Ammon's horn (tissue), 1 donor: ENCODE measurements around the gene NUPR2.
"Not testable (repeated sequence)": the region's sequence is repeated elsewhere in the genome, so short reads cannot be mapped to it uniquely, and the experiment has no call there.

Experiments used
- DNase-seq: peaks from one replicate; pipeline ENCODE4 v3.0.0-alpha.2; 2016; ENCODE audit warnings: low spot score

The NUPR2 gene, protein sequence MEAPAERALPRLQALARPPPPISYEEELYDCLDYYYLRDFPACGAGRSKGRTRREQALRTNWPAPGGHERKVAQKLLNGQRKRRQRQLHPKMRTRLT

DNA sequence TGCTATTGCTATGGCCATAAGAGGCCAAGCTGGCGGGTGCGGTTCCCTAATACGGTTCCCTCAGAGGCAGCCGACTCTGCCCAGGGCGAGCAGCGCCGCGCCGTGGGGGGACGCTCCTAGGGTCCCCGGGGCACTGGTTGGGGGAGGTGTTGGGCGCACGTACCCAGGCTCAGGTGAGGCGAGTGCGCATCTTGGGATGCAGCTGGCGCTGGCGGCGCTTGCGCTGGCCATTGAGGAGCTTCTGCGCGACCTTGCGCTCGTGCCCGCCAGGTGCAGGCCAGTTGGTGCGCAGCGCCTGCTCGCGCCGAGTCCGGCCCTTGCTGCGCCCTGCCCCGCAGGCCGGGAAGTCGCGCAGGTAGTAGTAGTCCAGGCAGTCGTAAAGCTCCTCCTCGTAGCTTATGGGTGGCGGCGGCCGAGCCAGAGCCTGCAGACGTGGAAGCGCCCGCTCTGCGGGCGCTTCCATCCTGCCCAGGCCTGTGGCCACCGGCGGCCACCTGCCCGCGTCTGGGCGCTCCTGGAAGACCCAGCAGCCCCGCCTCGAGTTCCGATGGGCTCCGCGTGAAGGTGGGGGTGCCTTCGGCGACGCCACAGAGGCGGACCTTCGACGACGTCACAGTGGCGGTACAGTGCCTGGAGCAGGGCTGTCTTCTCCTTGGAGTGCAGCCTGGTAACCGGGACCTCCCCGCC, at the start of gene NUPR2:
Gene NUPR2, minus strand, starts transcription at position 566 of the 687 bp plus-strand sequence. Its CDS starts 103 bp downstream, at position 463.
- no peak for DNase-seq

DNA sequence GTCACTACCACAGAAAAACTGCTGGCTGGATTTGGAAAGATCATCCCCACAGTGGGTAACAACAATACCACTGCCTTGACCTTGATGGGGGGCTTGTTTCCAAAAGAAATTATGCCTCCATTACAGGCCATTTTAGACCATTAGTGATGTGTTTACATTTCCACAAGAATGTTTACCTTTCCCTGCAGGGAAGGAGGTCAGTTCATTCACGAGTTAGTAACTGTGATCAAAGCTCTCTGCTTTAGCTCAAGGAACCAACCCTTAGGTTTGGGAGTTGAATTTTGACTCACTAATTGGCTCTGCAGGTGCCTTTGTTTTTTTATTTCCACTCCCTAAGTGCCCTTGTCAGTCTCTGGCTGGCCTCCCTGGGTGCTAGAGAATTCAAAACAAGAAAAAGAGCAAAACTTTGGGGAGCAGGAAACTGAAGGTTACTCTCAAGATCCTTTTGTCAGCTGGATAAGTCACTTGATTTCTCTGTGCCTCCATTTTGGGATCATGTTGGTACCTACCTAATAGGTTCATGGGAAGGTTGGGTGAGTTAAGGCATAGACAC, 41.1 kb upstream of the NUPR2 start:
- no peak for DNase-seq

DNA sequence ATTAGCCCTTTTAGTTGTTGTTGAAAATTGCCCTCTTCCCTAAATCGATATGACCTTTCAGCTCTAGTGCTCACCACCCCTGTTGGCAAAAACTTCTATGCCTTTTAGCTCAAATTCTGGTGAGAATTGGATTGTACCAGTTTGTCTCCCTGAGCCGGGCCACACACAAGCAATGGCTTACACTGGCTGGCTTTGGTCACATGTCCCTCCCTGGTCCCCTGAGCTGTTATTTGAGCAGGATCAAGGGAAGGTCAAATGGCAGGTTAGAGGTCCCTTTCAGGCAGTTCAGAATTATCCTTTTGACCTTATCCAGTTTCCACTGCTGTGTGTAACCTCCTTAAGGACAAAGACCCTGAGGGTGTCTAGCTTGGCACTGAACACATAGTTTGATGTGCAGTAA, 14.8 kb upstream of the NUPR2 start:
- DNase-seq, result not testable (repeated sequence)

DNA sequence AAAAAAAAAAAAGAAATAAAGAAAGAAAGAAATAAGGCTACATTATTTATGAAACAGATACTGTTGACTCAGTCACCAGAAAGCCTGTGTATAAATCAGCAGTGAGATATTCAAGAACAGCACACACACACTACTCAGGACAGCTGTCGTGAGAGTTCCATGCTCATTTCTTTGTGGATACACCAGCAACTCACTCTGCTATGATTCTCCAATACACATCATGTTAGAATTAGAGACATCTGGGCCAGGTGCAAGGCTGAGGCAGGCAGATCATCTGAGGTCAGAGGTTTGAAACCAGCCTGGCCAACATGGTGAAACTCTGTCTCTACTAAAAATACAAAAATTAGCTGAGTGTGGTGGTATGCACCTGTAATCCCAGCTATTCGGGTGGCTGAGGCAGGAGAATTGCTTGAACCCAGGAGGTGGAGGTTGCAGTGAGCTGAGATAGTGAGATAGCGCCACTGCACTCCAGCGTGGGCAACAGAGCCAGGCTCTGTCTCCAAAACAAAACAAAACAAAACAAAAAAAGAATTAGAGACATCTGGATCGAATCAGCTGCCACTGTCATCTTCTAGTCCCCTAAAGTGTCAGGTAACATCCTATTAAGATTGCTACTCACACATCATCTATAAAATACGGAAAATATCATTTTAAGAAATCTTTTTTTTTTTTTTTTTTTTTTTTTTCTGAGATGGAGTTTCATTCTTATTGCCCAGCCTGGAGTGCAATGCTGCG, 11.2 kb upstream of the NUPR2 start:
- no peak for DNase-seq

DNA sequence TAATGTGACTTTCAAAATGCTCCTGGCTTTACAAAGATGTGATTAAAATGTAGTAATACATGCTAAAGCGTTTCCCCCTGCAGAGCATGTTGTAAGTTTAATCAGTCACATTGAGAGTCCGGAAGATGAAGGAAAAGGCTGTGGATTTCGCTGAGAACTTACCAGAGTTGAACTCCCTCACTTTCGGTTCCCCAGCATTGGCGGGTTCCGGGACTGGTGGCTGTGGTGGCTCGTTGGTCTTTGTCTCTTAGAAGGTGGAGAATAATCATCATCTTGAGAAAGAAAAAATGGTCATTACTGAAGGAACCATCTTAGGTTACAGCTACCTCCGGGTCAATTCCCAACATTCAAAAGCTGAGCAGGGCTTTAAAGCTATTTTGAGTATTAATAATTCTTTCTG, 9.6 kb upstream of the NUPR2 start:
- DNase-seq, result no peak

DNA sequence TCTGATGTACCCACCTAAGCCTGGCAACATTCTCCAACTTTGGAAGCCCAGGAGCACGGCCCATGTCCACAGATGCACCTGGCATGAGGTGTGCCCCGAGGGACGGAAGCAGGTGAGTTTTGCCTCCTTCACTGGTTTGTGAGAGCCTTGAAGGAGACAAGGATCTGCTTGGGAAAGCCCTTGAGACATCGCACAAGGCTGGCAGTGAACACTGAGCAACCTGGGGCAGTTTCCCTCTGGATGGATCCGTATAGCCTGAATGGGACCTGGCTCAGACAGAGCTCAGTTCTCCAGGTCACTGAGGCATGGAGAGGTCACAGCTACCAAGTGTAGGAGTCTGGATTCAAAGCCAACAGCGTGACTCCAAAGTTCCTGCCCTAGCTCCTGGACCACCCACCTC, 8.8 kb upstream of the NUPR2 start:
- DNase-seq, result no peak

DNA sequence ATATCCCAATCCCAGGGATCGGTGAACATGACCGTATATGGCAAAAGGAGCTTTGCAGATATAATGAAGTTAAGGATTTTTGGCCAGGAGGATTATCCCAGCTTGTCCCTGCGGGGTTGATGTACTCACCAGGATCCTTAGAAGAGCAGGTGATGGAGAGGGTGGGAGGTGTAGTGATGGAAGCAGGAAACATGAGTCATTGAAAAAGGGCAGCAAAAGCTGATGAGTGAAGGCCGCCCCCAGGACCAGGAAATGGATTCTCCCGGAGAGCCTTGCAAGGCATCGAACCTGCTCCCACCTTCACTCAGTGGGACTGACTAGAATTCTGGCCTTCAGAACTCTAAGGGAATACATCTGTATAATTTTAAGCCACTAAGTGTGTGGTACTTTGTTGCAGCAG, 5.2 kb upstream of the NUPR2 start:
- no peak for DNase-seq

DNA sequence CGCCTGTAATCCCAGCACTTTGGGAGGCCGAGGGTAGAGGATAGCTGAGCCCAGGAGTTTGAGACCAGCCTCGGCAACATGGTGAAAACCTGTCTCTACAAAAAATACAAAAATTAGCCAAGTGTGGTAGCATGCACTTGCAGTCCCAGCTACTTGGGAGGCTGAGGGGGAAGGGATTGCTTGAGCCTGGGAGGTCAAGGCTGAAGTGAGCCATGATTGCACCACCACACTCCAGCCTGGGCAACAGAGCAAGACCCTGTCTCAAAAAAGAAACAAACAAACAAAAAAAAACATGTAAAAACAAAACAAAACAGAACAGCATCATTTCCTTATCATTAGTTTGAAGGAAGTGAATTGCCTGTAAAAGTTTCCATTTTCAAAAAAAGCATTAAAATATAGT, 4.0 kb downstream of the NUPR2 start:
- not testable (repeated sequence) for DNase-seq

DNA sequence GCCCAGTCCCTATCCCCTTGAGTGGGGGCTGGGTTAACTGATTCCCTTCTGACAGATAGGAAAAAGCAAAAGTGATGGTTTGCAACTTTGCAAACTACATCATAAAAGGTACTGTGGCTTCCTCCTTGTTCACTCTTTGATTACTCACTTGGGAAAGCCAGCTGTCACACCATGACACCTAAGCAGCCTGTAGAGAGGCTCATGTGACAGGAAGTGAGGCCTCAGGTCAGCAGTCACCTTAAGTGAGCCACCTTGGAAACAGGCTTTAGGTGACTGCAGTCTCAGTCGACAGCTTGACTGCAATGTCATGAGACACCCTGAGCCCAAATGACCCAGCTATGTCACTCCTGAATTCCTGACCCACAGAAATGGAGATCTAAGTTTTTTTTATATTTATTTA, 5.6 kb downstream of the NUPR2 start:
- no peak for DNase-seq

DNA sequence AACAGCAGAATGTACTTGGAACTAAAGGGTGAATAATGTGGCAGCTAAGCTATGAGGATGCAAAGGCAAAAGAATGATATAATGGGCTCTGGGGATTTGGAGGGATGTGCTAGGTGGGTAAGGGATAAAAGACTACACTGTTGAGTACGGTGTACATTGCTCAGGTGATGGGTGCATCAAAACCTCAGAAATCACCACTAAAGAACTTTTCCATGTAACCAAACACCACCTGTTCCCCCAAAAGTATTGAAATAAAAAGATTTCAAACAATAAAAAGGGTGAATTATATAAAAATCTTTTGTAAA, 8.3 kb downstream of the NUPR2 start:
- DNase-seq, result no peak

DNA sequence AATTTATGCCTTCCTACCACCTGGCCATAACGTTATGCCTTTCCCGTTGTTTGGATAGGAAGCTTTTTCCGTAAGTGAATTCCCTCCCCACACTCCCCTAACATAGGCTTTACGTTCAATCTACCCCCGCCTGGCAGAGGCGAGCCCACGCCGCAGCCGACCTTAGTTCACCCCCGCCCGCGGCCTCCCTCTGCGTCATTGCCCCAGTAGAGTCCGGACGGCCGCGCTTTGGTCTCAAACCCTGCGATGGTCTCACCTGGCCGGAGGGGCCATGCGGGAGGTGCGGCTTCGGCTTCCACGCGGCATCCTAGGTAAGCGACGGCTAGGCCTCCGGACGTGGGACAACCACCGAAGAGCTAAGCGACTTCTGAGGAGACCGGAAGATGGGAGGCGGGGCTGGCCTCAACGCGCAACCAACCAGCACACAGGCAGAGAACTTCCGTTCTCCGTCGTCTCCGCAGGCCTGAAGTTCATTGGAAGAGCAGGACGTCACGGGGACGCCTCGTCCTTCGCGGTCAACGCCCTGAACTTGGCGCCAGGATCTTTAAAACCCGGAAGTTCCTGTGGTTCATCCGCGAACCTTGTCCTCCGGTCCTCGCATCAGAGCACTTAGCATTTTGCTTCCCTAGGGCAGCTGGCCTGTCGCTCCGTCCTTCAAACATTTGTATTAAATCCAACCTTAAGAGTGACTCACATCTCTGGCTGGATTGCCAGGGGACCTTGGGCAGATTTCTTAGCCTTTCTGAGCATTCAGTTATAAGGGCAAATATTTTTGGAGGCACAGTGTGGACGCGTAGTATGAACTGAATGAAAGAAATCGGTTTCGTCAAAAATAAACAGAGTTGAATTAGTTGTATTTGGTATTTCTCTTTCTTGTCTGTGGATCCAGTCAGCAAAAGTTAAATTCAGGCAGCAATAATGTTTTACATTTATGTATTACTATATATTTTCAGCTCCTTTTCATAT, 9.8 kb downstream of the NUPR2 start, which contains the start of gene CHCHD2:
Gene CHCHD2, minus strand, starts transcription at position 369 of the 966 bp plus-strand sequence. Its CDS starts 63 bp downstream, at position 306.
- DNase-seq, result peak; percentile 100

DNA sequence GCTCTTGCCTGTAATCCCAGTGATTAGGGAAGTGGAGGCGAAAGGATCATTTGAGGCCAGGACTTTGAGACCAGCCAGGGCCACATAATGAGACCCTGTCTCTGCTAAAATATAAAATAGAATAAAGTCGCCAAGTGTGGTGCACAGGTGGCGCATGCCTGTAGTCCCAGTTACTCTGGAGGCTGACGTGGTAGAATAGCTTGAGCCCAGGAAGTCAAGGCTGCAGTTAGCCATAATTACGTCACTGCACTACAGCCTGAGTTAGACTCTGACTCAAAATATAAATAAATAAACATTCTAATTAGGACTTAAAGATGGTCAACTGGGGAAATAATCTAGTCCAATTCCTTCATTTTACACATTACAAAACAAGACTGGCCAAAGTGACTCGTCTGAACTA, 10.7 kb downstream of the NUPR2 start:
- DNase-seq, result no peak

DNA sequence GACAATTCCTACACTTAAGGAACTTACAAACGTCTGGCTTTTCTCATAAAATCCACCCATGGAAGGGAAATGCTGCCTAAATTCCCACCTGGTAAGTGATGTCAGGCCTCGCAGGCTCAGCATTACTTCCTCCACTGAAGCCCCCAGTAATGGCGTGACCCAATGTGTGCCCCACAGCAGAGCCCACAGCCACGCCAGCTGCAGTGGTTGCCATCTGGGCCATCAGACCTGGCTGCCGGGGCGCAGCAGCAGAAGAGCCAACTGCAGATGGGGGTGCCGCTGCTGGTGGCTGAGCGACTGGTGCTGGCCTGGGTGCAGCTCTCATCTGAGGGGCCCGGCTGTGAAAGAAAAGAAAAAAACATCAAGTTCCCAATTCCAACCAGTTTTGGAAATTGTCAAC, 12.1 kb downstream of the NUPR2 start:
- not testable (repeated sequence) for DNase-seq

DNA sequence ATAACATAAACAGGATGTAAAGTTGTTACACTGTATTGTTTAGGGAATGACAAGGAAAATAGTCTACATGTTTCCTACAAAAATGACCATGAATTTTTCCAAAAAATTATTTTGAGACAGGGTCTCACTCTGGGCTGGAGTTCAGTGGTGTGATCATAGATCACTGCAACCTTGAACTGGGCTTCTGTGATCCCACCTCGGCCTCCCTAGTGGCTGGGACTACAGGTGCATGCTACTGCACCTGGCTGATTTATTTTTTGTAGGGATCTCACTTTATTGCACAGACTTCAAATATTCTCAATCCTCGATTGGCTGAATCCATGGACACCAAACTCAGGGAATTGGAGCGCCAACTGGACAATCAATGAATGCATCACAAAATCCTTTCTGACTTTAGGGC, 16.6 kb downstream of the NUPR2 start:
- no peak for DNase-seq

DNA sequence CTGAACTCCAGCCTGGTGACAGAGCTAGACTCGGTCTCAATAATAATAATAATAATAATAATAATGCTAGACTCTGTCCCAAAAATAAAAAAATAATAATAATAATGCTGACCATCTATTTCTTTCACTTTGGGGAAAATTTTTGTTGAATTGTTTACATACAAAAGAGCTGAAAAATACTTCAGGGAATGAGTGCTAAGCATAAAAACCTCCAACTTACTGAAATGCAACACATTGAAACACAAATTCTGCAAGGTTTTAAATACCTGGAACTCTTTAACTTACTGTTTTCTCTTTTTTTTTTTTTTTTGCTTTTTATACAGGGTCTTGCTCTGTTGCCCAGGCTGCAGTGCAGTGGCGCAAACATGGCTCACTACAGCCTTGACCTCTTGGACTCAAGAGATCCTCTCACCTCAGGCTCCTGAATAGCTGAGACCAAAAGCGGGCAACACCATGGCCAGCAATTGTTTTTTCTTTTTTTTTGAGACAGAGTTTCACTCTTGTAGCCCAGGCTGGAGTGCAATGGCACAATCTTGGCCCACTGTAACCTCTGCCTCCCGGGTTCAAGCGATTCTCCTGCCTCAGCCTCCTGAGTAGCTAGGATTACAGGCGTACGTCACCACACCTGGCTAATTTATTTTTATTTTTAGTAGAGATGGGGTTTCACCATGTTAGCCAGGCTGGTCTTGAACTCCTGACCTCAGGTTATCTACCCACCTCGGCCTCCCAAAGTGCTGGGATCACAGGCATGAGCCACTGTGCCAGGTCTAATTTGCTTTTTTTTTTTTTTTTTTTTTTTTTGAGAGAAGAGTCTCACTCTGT, 17.8 kb downstream of the NUPR2 start:
- DNase-seq, result not testable (repeated sequence)

DNA sequence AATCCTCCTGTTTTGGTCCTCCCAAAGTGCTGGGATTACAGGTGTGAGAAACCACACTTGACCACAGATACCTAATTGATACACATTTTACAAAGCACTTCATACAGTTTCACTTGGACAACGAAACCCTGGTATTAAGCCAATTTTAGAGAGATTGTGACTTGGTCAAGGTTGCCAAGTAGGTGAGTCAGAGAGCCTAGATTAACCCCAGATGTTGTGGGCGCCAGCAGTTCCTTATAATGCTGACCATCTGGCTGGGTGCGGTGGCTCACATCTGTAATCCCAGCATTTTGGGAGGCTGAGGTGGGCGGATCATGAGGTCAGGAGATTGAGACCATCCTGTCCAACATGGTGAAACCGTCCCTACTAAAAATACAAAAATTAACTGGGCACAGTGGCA, 18.5 kb downstream of the NUPR2 start:
- DNase-seq, result no peak

DNA sequence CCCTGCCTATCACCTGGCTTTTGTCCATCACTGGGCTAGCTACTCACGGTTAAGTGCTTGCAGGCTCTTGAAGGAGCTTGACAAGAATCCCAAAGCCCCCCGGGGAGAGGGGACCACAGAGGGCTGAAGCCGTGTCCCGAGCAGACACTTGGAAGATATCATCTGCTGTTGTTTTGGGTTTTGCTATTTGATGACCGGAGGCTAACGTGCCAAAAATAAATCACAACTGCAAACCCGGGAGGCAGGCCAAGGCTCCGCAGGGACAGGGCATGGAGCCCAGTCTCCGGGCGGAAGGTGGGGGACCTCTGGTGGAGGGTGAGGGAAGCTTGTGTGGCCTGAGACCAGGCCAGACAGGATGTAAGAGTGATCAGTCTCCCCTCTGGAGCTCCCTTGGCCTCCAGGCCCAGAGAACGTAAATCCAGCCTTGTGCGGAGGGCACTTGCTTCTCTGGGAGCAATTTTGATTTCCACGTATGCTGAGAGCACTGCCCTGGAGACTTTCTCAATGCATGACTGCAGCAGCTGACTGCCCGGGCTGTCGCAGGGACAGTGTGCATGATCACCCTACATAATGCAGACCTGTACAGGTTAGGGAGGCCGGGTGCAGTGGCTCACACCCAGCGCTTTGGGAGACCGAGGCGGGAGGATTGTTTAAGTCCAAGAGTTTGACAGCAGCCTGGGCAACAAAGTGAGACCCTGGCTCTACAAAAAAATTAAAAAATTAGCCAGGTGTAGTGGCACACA, 23.3 kb downstream of the NUPR2 start, which contains the start of gene PHKG1:
Gene PHKG1, minus strand, starts transcription at position 164 of the 743 bp plus-strand sequence. CDS start 4,011 bp downstream, outside the sequence.
- peak; percentile 87 for DNase-seq

DNA sequence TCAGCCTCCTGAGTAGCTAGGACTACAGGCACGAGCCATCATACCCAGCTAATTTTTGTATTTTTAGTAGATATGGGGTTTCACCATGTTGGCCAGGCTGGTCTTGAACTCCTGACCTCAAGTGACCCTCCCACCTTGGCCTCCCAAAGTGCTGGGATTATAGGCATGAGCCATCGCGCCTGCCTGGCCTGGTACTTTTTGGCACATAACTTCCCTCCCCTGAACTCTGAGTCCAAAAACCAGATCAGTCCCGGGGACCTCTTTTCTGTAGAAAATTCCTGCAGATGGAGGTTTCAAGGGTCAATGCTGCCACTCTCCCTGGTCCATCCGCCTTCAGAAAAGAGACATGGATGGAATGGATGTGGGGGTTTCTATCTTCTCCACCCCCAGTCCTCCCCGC, 23.8 kb downstream of the NUPR2 start:
- not testable (repeated sequence) for DNase-seq

DNA sequence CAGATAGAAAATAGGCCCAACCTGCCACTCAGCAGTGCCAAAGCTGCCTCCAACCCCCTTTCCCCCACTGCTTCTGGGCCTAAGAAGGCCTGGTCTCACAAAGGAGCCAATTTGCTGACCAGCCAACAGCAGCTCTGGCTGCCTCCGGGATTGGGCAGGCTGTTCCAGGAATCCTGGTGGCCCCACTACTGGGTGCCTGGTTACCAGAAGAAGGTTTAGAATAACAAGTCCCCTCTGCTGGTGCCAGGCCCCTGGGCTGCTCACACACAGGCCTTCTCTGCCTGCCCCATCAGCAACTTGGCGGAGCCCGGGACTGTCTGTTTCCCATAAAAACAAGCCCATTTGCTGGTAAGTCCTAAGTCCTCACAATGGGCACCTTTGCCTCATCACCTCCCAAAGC, 24.6 kb downstream of the NUPR2 start:
- DNase-seq, result peak; percentile 66

DNA sequence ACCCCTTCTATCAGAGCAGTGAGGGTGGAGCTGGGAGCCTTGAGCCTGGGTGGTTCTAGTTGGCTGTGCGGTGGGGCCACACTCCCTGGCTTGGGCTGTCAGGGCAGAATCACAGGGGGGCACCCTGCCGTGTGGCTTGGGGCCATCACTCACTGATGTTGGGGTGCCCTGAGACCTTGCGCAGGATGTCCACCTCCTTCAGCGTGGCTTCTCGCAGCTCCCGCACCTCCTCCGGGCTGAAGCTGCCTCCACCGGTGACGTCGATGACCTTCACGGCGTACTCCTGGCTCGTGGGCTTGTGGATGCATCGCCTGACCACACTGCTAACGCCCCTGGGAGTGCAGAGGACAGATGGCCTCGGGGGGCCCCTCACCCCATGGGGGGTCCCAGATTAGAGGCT, 28.8 kb downstream of the NUPR2 start:
- no peak for DNase-seq
